SK-N-SH (cell line): ENCODE results near the gene PITPNM3. TPM values are rescaled to one million over a fixed set of nuclear protein-coding genes. Genes with fewer than 3 reads are reported as not detected.

Source experiments
- CTCF ChIA-PET: fragments of 300-600, 350-600 bp; formaldehyde crosslinking; extraction: SDS; loops from one replicate; lab custom pipeline; 2021; lab: Yijun Ruan, JAX
- POLR2A ChIA-PET: fragments of 350-600 bp; sonication (Branson Sonifier 250); formaldehyde crosslinking; extraction: SDS; loops from one replicate; lab custom pipeline; 2020; ENCODE audit warnings: antibody characterized with exemption, inconsistent platforms; lab: Yijun Ruan, JAX
- DNase-seq: peaks from one replicate; pipeline ENCODE4 v3.0.0; 2012
- H2AFZ ChIP-seq: fragments of 200-600 bp; sonication (generic); 2 replicates; pipeline ENCODE4 v1.8.1; 2016; ENCODE audit warnings: antibody characterized with exemption, mild to moderate bottlenecking, low read depth
- H3F3A ChIP-seq: fragments of 200-600 bp; sonication (generic); replicated peaks from 2 replicates; pipeline ENCODE3; 2016; ENCODE audit warnings: antibody characterized with exemption, mild to moderate bottlenecking; ENCODE audit not compliant: insufficient read depth
- H3K27ac ChIP-seq, 2 experiments: fragments of 200-500 bp in 1 of 2; fragments of 200-600 bp in 1 of 2; sonication (Bioruptor generic) in 1 of 2; sonication (generic), shearing (Covaris generic) in 1 of 2; 2 replicates each; pipeline versions ENCODE4 v1.5.1 to v1.6.1; 2014 to 2016; ENCODE audit warnings: low read depth in 2 of 2, inconsistent platforms in 1 of 2, low read length in 1 of 2, mild to moderate bottlenecking in 1 of 2, mixed read lengths in 1 of 2
- H3K27me3 ChIP-seq: fragments of 200-600 bp; sonication (generic), shearing (Covaris generic); 2 replicates; pipeline ENCODE4 v1.6.1; 2016; ENCODE audit warnings: mixed run types; ENCODE audit not compliant: insufficient read depth
- H3K36me3 ChIP-seq, 2 experiments: fragments of 200-500 bp in 1 of 2; fragments of 200-600 bp in 1 of 2; sonication (Bioruptor generic) in 1 of 2; sonication (generic) in 1 of 2; replicated peaks in 1 of 2; 2 replicates each; pipeline versions ENCODE3 to v1.5.1; 2014 to 2016; ENCODE audit warnings: low read length in 1 of 2, mild to moderate bottlenecking in 1 of 2; ENCODE audit not compliant: insufficient read depth in 2 of 2, control insufficient read depth in 1 of 2
- H3K4me1 ChIP-seq, 2 experiments: fragments of 200-500 bp in 1 of 2; fragments of 200-600 bp in 1 of 2; sonication (Bioruptor generic) in 1 of 2; sonication (generic), shearing (Covaris generic) in 1 of 2; 2 replicates each; pipeline versions ENCODE4 v1.5.1 to v1.6.1; 2014 to 2016; ENCODE audit warnings: low read depth in 1 of 2, low read length in 1 of 2, mixed run types in 1 of 2; ENCODE audit not compliant: insufficient read depth in 2 of 2, control insufficient read depth in 1 of 2
- H3K4me2 ChIP-seq: fragments of 200-600 bp; sonication (generic), shearing (Covaris generic); 2 replicates; pipeline ENCODE4 v1.6.1; 2017; ENCODE audit warnings: mixed run types
- H3K4me3 ChIP-seq, 2 experiments: fragments of 200-500 bp in 1 of 2; fragments of 200-600 bp in 1 of 2; sonication (Bioruptor generic) in 1 of 2; sonication (generic), shearing (Covaris generic) in 1 of 2; 2 replicates each; pipeline versions ENCODE4 v1.5.1 to v1.8.1; 2014 to 2016; ENCODE audit warnings: low read depth in 2 of 2, inconsistent platforms in 1 of 2, low read length in 1 of 2, mild to moderate bottlenecking in 1 of 2, mixed read lengths in 1 of 2, moderate library complexity in 1 of 2
- H3K79me2 ChIP-seq: fragments of 200-600 bp; sonication (generic); 2 replicates; pipeline ENCODE4 v1.8.1; 2017; ENCODE audit warnings: mild to moderate bottlenecking; ENCODE audit not compliant: insufficient read depth
- H3K9ac ChIP-seq: fragments of 200-600 bp; sonication (generic); 2 replicates; pipeline ENCODE4 v1.6.1; 2017; ENCODE audit warnings: mixed run types
- H3K9me2 ChIP-seq: fragments of 200-600 bp; sonication (generic); 2 replicates; pipeline ENCODE4 v1.6.1; 2017; ENCODE audit warnings: mixed run types
- H3K9me3 ChIP-seq: fragments of 200-600 bp; sonication (generic); 2 replicates; pipeline ENCODE4 v1.6.1; 2017; ENCODE audit warnings: mixed run types, mild to moderate bottlenecking, moderate library complexity
- H4K20me1 ChIP-seq: fragments of 200-600 bp; sonication (generic); 2 replicates; pipeline ENCODE4 v1.6.1; 2017; ENCODE audit warnings: mild to moderate bottlenecking, mixed run types; ENCODE audit not compliant: insufficient read depth
- CHD2 ChIP-seq: fragments of 150-350 bp; IDR thresholded peaks from 2 replicates; pipeline ENCODE4 v1.6.1; 2018; ENCODE audit warnings: low read length; ENCODE audit not compliant: partially characterized antibody
- CTCF ChIP-seq: fragments of 200-600 bp; sonication (generic); IDR thresholded peaks from 2 replicates; pipeline ENCODE4 v1.6.1; 2017; ENCODE audit warnings: antibody characterized with exemption, mild to moderate bottlenecking, moderate library complexity
- EP300 ChIP-seq, 2 experiments: IDR thresholded peaks; 2 replicates each; pipeline versions ENCODE4 v1.4.0 to v1.6.1; 2012; ENCODE audit warnings: borderline replicate concordance in 1 of 2, low read depth in 1 of 2, low read length in 1 of 2
- EZH2phosphoT487 ChIP-seq: fragments of 200-600 bp; sonication (generic); IDR thresholded peaks from 2 replicates; pipeline ENCODE4 v1.6.1; 2017; ENCODE audit warnings: low read depth, mixed run types, mild to moderate bottlenecking, antibody characterized with exemption, moderate library complexity, borderline replicate concordance
- FOXJ3 ChIP-seq: sonication (generic); formaldehyde crosslinking; IDR thresholded peaks from 2 replicates; pipeline ENCODE4 v1.5.1; 2020; ENCODE audit warnings: mild to moderate bottlenecking, missing genetic modification reagents
- IRF3 ChIP-seq: fragments of 150-350 bp; IDR thresholded peaks from 2 replicates; pipeline ENCODE4 v1.6.1; 2016; ENCODE audit warnings: mild to moderate bottlenecking, low read depth, low read length
- JUND ChIP-seq: IDR thresholded peaks from 2 replicates; pipeline ENCODE4 v1.4.0; 2012
- NFIC ChIP-seq: IDR thresholded peaks from 2 replicates; pipeline ENCODE4 v1.4.0; 2012; ENCODE audit warnings: borderline replicate concordance
- POLR2AphosphoS5 ChIP-seq: IDR thresholded peaks from 2 replicates; pipeline ENCODE4 v1.6.1; 2012; ENCODE audit warnings: low read depth, low read length
- RAD21 ChIP-seq: IDR thresholded peaks from 2 replicates; pipeline ENCODE4 v1.6.1; 2012; ENCODE audit warnings: mild to moderate bottlenecking, low read length
- RCOR1 ChIP-seq: fragments of 150-350 bp; IDR thresholded peaks from 2 replicates; pipeline ENCODE4 v1.6.1; 2017; ENCODE audit warnings: antibody characterized with exemption, low read length
- REST ChIP-seq: IDR thresholded peaks from 2 replicates; pipeline ENCODE4 v1.6.1; 2012; ENCODE audit warnings: mild to moderate bottlenecking, low read depth, low read length, moderate library complexity
- RXRA ChIP-seq: IDR thresholded peaks from 2 replicates; pipeline ENCODE4 v1.4.0; 2012; ENCODE audit warnings: low read depth, mild to moderate bottlenecking, borderline replicate concordance
- SIN3A ChIP-seq: IDR thresholded peaks from 2 replicates; pipeline ENCODE4 v1.6.1; 2012; ENCODE audit warnings: low read depth, mild to moderate bottlenecking, low read length, moderate library complexity, borderline replicate concordance
- USF1 ChIP-seq: IDR thresholded peaks from 2 replicates; pipeline ENCODE4 v1.4.0; 2012; ENCODE audit warnings: low read depth, borderline replicate concordance
- USF2 ChIP-seq: fragments of 150-350 bp; IDR thresholded peaks from 2 replicates; pipeline ENCODE4 v1.6.1; 2017; ENCODE audit warnings: antibody characterized with exemption, low read length, low read depth, borderline replicate concordance
- YY1 ChIP-seq: IDR thresholded peaks from 2 replicates; pipeline ENCODE4 v1.4.0; 2012; ENCODE audit warnings: low read depth, mild to moderate bottlenecking
- WGBS: methylation state at CpG from one replicate; pipeline ENCODE4 v1.1.6; 2017; ENCODE audit warnings: low lambda C conversion rate; 5-methylcytosine and 5-hydroxymethylcytosine counted together
- polyA plus RNA-seq, 3 experiments: library from polyadenylated mRNA; depleted of rRNA; stranded (reverse); fragments of >200 nt; gene quantifications; 2 replicates each; pipeline ENCODE4 v1.2.3, GENCODE V29; 2012

PITPNM3 gene
- polyA plus RNA-seq, 1 of the 3 experiments (the other 2 are of a cell fraction), result 0.82 TPM

- H3K27me3 ChIP-seq, result no peaks in the 10 kb centered on the region
- peaks cover 0 to 16% of the 10 kb centered on the region in 2 experiments; a peak in 1 of 4 replicates for H3K4me1 ChIP-seq
- no peaks in the 10 kb centered on the region for H3K9me2 ChIP-seq
- TF ChIP-seq EP300 (IDR thresholded peaks at IDR 0.05; ENCODE audit: borderline replicate concordance in 1 of 2, low read depth in 1 of 2, low read length in 1 of 2) (no peak), CHD2 (no peak)
- 85% methylated on average over 6 of the region's 6 CpGs for WGBS
- H2AFZ ChIP-seq, result no peak overlapping the region
- no peaks in the 10 kb centered on the region for H3F3A ChIP-seq
- no peak overlapping the region for H3K27ac ChIP-seq
- H3K4me3 ChIP-seq, result no peak overlapping the region
- POLR2A ChIA-PET, result no interaction called here
- DNase-seq, result no peak
- no peaks in the 10 kb centered on the region for H4K20me1 ChIP-seq
- no peaks in the 10 kb centered on the region for H3K9me3 ChIP-seq
- H3K36me3 ChIP-seq, result no peaks in the 10 kb centered on the region
- H3K79me2 ChIP-seq, result no peaks in the 10 kb centered on the region
- CTCF ChIA-PET, result interaction anchor here (3.5 kb wide), 1 partner anchor 9 kb away, joined by 17 read pairs; no protein-coding TSS in a partner anchor
- no peak overlapping the region for H3K9ac ChIP-seq
- no peak overlapping the region for H3K4me2 ChIP-seq
Measured at GRCh38 chr17:6482105-6482455, 74.3 kb downstream of the PITPNM3 start.

GRCh38 chr17:6480303-6480675 is 76.1 kb downstream of the PITPNM3 start:
- H3K9ac ChIP-seq, result no peak overlapping the region
- POLR2A ChIA-PET, result no interaction called here
- CTCF ChIA-PET, result interaction anchor here (1.3 kb wide), 1 partner anchor 9 kb away, joined by 5 read pairs; no protein-coding TSS in a partner anchor

More at GRCh38 chr17:6480303-6480675, 76.1 kb downstream of the PITPNM3 start:
- Histone ChIP-seq H3F3A (no peaks in the 10 kb centered on the region), H2AFZ (no peak overlapping the region), H3K27ac (no peak overlapping the region), H3K9me2 (no peaks in the 10 kb centered on the region), H3K4me3 (no peak overlapping the region), H3K4me2 (no peak overlapping the region), H3K4me1 (peaks cover 0 to 16% of the 10 kb centered on the region in 2 experiments; a peak in 1 of 4 replicates), H3K27me3 (no peaks in the 10 kb centered on the region), H4K20me1 (no peaks in the 10 kb centered on the region), H3K79me2 (no peaks in the 10 kb centered on the region), H3K36me3 (no peaks in the 10 kb centered on the region), H3K9me3 (no peaks in the 10 kb centered on the region)
- TF ChIP-seq RXRA (no peak), USF2 (no peak), POLR2AphosphoS5 (no peak), NFIC (no peak), CHD2 (no peak), REST (no peak), IRF3 (no peak), USF1 (no peak), SIN3A (no peak), RAD21 (no peak), EZH2phosphoT487 (no peak), YY1 (no peak), CTCF (no peak), RCOR1 (no peak), EP300 (IDR thresholded peaks at IDR 0.05; ENCODE audit: borderline replicate concordance in 1 of 2, low read depth in 1 of 2, low read length in 1 of 2) (no peak), JUND (no peak), FOXJ3 (no peak)
- 51% methylated on average over 5 of the region's 9 CpGs for WGBS
- no peak for DNase-seq
